ENCODE measurements around the gene SIGLECL1.

The SIGLECL1 gene

GRCh38 chr19:51295382-51296126, 44.7 kb downstream of the SIGLECL1 start:
- DNase-seq (ENCODE audit: low spot score), result no peak

DNA sequence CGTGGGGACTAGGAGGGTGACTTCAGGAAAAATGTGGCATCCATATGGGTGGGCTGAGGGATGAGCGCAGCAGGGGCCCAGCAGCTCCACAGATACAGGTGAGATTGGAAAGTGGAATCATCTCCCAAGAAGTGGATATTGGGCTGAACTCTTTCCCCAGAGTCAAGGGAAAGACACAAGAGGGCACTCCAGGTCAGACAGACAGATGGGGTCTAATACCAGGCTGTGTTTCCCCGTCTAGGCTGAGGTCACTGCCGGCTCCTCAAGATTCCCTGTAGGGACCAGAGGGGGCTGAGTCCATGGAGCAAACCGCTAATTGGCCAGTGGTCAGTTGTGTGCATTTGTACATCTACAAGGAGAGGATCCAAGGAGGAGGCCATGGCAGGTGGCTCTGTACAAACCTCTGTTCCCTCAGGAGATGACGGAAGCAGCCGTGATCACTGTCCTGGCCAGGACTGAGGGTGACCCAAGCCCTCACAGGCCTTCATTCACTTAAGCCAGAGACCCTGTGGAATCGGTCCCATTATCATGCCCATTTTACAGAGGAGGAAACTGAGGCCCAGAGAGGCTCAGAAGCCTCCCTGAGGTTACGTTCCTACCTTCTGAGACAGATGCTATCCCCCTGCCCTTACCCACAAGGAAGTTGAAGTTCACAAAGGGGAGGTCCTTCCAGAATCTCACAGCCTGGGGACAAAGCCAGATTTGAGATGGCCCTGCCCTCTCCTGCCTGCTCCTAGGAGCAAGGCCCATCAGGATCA, 45.6 kb downstream of the SIGLECL1 start:
- no peak for DNase-seq (ENCODE audit: low spot score)

DNA sequence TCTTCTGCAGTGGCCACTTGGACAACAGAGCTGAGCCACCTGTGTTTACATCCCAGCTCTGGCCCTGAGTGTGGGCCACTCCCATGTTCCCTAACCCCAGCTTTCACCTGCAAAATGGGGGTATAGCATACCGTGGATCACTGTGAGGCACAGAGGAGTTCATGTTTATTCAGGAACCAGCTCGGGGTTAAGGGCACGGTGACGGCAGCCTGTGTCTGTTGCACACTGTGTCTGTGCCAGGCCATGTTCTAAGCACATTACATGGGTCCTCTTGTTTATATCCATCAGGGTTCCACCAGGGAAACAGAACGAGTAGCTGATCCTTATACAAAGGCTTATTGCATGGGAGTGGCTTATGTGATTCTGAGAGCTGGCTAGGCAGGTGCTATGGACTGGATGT, 46.5 kb downstream of the SIGLECL1 start:
- DNase-seq (ENCODE audit: low spot score), result no peak

DNA sequence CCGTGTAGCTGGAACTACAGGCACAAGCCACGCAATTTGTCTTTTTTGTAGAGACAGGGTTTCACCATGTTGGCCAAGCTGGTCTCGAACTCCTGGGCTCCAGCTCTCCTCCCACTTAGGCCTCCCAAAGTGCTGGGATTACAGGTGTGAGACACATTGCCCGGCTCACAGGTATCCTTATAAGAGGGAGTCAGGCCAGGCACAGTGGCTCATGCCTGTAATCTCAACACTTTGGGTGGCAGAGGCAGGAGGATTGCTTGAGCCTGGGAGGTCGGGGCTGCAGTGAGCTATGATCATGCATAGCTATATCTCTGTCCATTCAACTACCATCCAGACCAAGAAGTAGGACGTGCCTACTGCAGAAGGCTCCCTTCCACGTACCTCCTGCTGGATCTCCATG, 50.4 kb downstream of the SIGLECL1 start:
- no peak for DNase-seq (ENCODE audit: low spot score)

DNA sequence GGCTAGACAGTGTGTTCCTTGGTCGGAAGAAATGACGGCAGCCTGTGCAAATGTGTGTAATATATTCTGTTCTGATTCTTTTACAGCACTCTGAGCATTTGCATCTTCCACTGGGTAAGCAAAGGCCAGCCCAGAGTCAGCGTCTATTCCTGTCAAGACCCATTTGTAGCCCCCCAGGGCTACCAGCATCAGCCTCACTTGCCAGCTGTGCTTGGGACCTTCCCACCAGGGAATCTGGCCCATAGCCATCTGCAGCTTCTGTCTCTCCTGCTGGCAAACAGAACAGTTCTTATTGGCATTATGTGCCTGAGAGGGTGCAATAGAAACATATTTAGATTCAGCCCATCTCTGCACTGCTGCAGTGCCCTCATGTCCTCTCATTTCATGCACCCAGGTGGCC, 54.6 kb downstream of the SIGLECL1 start:
- no peak for DNase-seq (ENCODE audit: low spot score)

- no peak for DNase-seq (ENCODE audit: low spot score)
Observed at GRCh38 chr19:51311351-51312257, 60.7 kb downstream of the SIGLECL1 start, which contains the start of gene IGLON5. Gene IGLON5 (plus strand): TSS chr19:51311644. CDS start chr19:51311848, 204 bp downstream.

- DNase-seq (ENCODE audit: low spot score), result no peak
Observed at GRCh38 chr19:51316688-51317087, 65.8 kb downstream of the SIGLECL1 start.

GRCh38 chr19:51317376-51317775, 66.5 kb downstream of the SIGLECL1 start:
- no peak for DNase-seq (ENCODE audit: low spot score)

GRCh38 chr19:51317968-51318367, 67.1 kb downstream of the SIGLECL1 start:
- DNase-seq (ENCODE audit: low spot score), result no peak
